ENCODE data around the gene SLFNL1. TPM values are rescaled to one million over a fixed set of nuclear protein-coding genes. Genes with fewer than 3 reads are reported as not detected.

The SLFNL1 gene
- total and polyA plus RNA-seq, 4 experiments from 2014 or later: 0.77 to 1.6 (median 1.2) TPM; not detected in 1

GRCh38 chr1:41013796-41014195, 7.7 kb downstream of the SLFNL1 start:
- Histone ChIP-seq H3K27ac (ENCODE audit: low read depth, low read length) (no peak overlapping the region), H3K27me3 (ENCODE audit: insufficient read depth, low read length) (no peaks in the 10 kb centered on the region), H3K4me3 (ENCODE audit: low read length in 2 of 2) (no peak overlapping the region), H3K9me3 (ENCODE audit: control insufficient read depth in 1 of 2, low read length in 2 of 2) (no peaks in the 10 kb centered on the region), H3K36me3 (ENCODE audit: insufficient read depth, low read length) (peaks cover 38% of the 10 kb centered on the region), H3K4me1 (ENCODE audit: insufficient read depth, low read length) (no peaks in the 10 kb centered on the region)
- no peak overlapping the region for H3K4me3 Mint-ChIP-seq
- H3K27ac Mint-ChIP-seq: peak overlapping the region in 4 of 7 donors; percentile 4 to 50 (median 34)
- peaks cover 0 to 10% (median 5%) of the 10 kb centered on the region in 4 donors for H3K4me1 Mint-ChIP-seq
- ChIA-PET CTCF (ENCODE audit: partially characterized antibody) (interaction anchor here (1.4 kb wide), 1 partner anchor 10 kb away, joined by 4 read pairs; no protein-coding TSS in a partner anchor), POLR2A (ENCODE audit: partially characterized antibody) (no interaction called here)
- intact Hi-C loops (cut with micrococcal nuclease): no loop called here
- no peaks in the 10 kb centered on the region for H3K27me3 Mint-ChIP-seq
- DNase-seq: no peak
- peaks cover 0 to 1% (median 0%) of the 10 kb centered on the region in 8 donors for H3K9me3 Mint-ChIP-seq
- peaks cover 42 to 54% of the 10 kb centered on the region in 2 donors for H3K36me3 Mint-ChIP-seq

DNA sequence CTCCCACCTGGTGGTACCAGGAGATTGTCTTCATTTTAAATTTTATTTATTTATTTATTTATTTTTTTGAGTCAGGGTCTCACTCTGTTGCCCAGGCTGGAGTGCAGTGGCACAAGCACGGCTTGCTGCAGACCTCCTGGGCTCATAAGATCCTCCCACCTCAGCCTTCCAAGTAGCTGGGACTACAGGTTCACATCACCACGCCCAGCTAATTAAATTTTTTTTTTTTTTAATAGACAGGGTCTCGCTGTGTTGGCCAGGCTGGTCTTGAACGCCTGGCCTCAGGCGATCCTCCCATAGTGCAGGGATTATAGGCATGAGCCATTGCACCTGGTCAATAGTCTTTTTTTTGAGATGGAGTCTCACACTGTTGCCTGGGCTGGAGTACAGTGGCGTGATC, 8.5 kb downstream of the SLFNL1 start:
- no peak overlapping the region for H3K27ac ChIP-seq (ENCODE audit: low read depth, low read length)
- intact Hi-C loops (cut with micrococcal nuclease): no loop called here
- no peaks in the 10 kb centered on the region for H3K4me1 ChIP-seq (ENCODE audit: insufficient read depth, low read length)
- H3K9me3 Mint-ChIP-seq: peaks cover 0 to 1% (median 0%) of the 10 kb centered on the region in 8 donors
- H3K27ac Mint-ChIP-seq: no peak overlapping the region
- ChIA-PET CTCF (ENCODE audit: partially characterized antibody) (interaction anchor here (1.4 kb wide), 1 partner anchor 9 kb away, joined by 4 read pairs; no protein-coding TSS in a partner anchor), POLR2A (ENCODE audit: partially characterized antibody) (no interaction called here)
- no peaks in the 10 kb centered on the region for H3K9me3 ChIP-seq (ENCODE audit: control insufficient read depth in 1 of 2, low read length in 2 of 2)
- peaks cover 0 to 10% (median 5%) of the 10 kb centered on the region in 4 donors for H3K4me1 Mint-ChIP-seq
- DNase-seq: no peak
- peaks cover 46% of the 10 kb centered on the region for H3K36me3 ChIP-seq (ENCODE audit: insufficient read depth, low read length)
- no peak overlapping the region for H3K4me3 Mint-ChIP-seq
- no peak overlapping the region for H3K4me3 ChIP-seq (ENCODE audit: low read length in 2 of 2)
- H3K36me3 Mint-ChIP-seq: peaks cover 48 to 62% of the 10 kb centered on the region in 2 donors
- H3K27me3 Mint-ChIP-seq: no peaks in the 10 kb centered on the region
- H3K27me3 ChIP-seq (ENCODE audit: insufficient read depth, low read length): no peaks in the 10 kb centered on the region

DNA sequence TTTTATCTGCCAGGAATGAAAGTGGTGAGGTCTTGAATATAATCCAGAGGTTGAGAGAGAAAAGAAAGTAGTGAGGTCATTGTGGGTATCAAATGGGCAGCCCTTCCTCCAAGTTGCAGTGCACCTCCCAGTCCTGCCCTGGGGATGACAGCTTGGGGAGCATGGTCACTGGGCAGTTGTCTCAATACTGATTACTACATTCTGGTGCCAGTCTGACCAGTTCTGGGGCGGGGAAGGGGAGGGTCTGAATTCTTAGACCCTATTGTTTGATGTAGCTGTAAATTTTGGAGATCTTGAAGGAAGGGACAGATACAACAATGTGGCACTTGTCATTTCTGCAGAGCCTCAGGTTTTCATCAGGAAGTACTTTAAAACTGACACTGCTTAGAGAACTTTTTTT, 11.2 kb downstream of the SLFNL1 start:
- Histone ChIP-seq H3K27me3 (ENCODE audit: insufficient read depth, low read length) (no peaks in the 10 kb centered on the region), H3K4me3 (ENCODE audit: low read length in 2 of 2) (no peak overlapping the region), H3K9me3 (ENCODE audit: control insufficient read depth in 1 of 2, low read length in 2 of 2) (no peaks in the 10 kb centered on the region), H3K27ac (ENCODE audit: low read depth, low read length) (no peak overlapping the region), H3K4me1 (ENCODE audit: insufficient read depth, low read length) (no peaks in the 10 kb centered on the region), H3K36me3 (ENCODE audit: insufficient read depth, low read length) (peaks cover 63% of the 10 kb centered on the region)
- ChIA-PET POLR2A (ENCODE audit: partially characterized antibody) (no interaction called here), CTCF (ENCODE audit: partially characterized antibody) (no interaction called here)
- peaks cover 63 to 80% of the 10 kb centered on the region in 2 donors for H3K36me3 Mint-ChIP-seq
- no peak overlapping the region for H3K4me3 Mint-ChIP-seq
- H3K4me1 Mint-ChIP-seq: peaks cover 0 to 10% (median 5%) of the 10 kb centered on the region in 4 donors
- peak overlapping the region in 3 of 7 donors; percentile 30 to 57 (median 32) for H3K27ac Mint-ChIP-seq
- H3K9me3 Mint-ChIP-seq: peaks cover 0 to 1% (median 0%) of the 10 kb centered on the region in 8 donors
- DNase-seq: no peak
- intact Hi-C loops (cut with micrococcal nuclease): no loop called here
- no peaks in the 10 kb centered on the region for H3K27me3 Mint-ChIP-seq

DNA sequence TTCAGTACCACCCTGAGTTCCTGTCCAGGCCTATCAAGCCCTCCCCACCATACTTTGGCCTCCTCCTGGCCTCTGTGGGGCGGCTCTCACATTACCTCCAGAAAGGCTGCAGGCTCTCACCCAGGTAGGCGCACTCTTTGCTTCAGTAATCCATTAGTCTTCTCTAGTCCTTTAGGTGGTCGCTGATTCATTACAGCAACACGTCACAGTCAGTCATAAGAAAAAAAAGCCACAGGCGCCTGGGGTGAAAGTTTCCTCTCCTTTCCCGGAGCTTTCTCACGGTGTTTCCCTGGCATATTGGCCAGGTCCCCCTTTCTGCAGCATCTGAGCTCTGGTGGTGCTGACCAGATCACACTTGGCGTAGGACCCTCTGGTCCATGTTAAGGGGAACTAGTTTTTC, 12.1 kb downstream of the SLFNL1 start:
- ChIA-PET POLR2A (ENCODE audit: partially characterized antibody) (no interaction called here), CTCF (ENCODE audit: partially characterized antibody) (no interaction called here)

GRCh38 chr1:41006942-41007865, 14.3 kb downstream of the SLFNL1 start:
- H3K9me3 Mint-ChIP-seq: no peaks in the 10 kb centered on the region
- DNase-seq: no peak
- no peaks in the 10 kb centered on the region for H3K27me3 Mint-ChIP-seq
- Histone ChIP-seq H3K27me3 (ENCODE audit: insufficient read depth, low read length) (no peaks in the 10 kb centered on the region), H3K9me3 (ENCODE audit: control insufficient read depth in 1 of 2, low read length in 2 of 2) (no peaks in the 10 kb centered on the region), H3K36me3 (ENCODE audit: insufficient read depth, low read length) (peaks cover 57% of the 10 kb centered on the region), H3K27ac (ENCODE audit: low read depth, low read length) (no peak overlapping the region), H3K4me3 (ENCODE audit: low read length in 2 of 2) (no peak overlapping the region), H3K4me1 (ENCODE audit: insufficient read depth, low read length) (peaks cover 17% of the 10 kb centered on the region)
- POLR2A ChIA-PET (ENCODE audit: partially characterized antibody): interaction anchor here (0.5 to 1.4 kb wide), 2 partner anchors 28 to 1093 kb away, joined by 3 to 4 read pairs; partner anchors contain the start of gene CTPS1
- H3K27ac Mint-ChIP-seq: peak overlapping the region in 3 of 7 donors; percentile 1 to 69 (median 29)
- CTCF ChIA-PET (ENCODE audit: partially characterized antibody): no interaction called here
- intact Hi-C loops (cut with micrococcal nuclease): no loop called here
- peaks cover 58 to 81% of the 10 kb centered on the region in 2 donors for H3K36me3 Mint-ChIP-seq
- peaks cover 11 to 24% (median 17%) of the 10 kb centered on the region in 4 donors for H3K4me1 Mint-ChIP-seq
- no peak overlapping the region for H3K4me3 Mint-ChIP-seq

More for the DNA sequence above, 12.1 kb downstream of the SLFNL1 start:
- no peak overlapping the region for H3K27ac ChIP-seq (ENCODE audit: low read depth, low read length)
- H3K9me3 ChIP-seq (ENCODE audit: control insufficient read depth in 1 of 2, low read length in 2 of 2): no peaks in the 10 kb centered on the region
- H3K27me3 ChIP-seq (ENCODE audit: insufficient read depth, low read length): no peaks in the 10 kb centered on the region
- H3K36me3 ChIP-seq (ENCODE audit: insufficient read depth, low read length): peaks cover 57% of the 10 kb centered on the region
- H3K4me3 Mint-ChIP-seq: no peak overlapping the region
- no peaks in the 10 kb centered on the region for H3K27me3 Mint-ChIP-seq
- peaks cover 59 to 81% of the 10 kb centered on the region in 2 donors for H3K36me3 Mint-ChIP-seq
- no peak for DNase-seq
- intact Hi-C loops (cut with micrococcal nuclease): no loop called here
- peaks cover 0 to 1% (median 0%) of the 10 kb centered on the region in 8 donors for H3K9me3 Mint-ChIP-seq
- peaks cover 0 to 4% (median 1%) of the 10 kb centered on the region in 4 donors for H3K4me1 Mint-ChIP-seq
- H3K27ac Mint-ChIP-seq: no peak overlapping the region
- H3K4me1 ChIP-seq (ENCODE audit: insufficient read depth, low read length): no peaks in the 10 kb centered on the region
- no peak overlapping the region for H3K4me3 ChIP-seq (ENCODE audit: low read length in 2 of 2)

GRCh38 chr1:41005876-41006275, 15.6 kb downstream of the SLFNL1 start:
- POLR2A ChIA-PET (ENCODE audit: partially characterized antibody): no interaction called here
- no peaks in the 10 kb centered on the region for H3K27me3 Mint-ChIP-seq
- no peak for DNase-seq
- no peaks in the 10 kb centered on the region for H3K27me3 ChIP-seq (ENCODE audit: insufficient read depth, low read length)
- H3K9me3 Mint-ChIP-seq: no peaks in the 10 kb centered on the region
- H3K4me1 ChIP-seq (ENCODE audit: insufficient read depth, low read length): peaks cover 17% of the 10 kb centered on the region
- intact Hi-C loops (cut with micrococcal nuclease): no loop called here
- H3K9me3 ChIP-seq (ENCODE audit: control insufficient read depth in 1 of 2, low read length in 2 of 2): no peaks in the 10 kb centered on the region
- peak overlapping the region in 3 of 7 donors; percentile 12 to 89 (median 23) for H3K27ac Mint-ChIP-seq
- peaks cover 11 to 28% (median 20%) of the 10 kb centered on the region in 4 donors for H3K4me1 Mint-ChIP-seq
- no peak overlapping the region for H3K27ac ChIP-seq (ENCODE audit: low read depth, low read length)
- H3K4me3 ChIP-seq (ENCODE audit: low read length in 2 of 2): no peak overlapping the region
- CTCF ChIA-PET (ENCODE audit: partially characterized antibody): interaction anchor here (0.8 to 2.8 kb wide), 2 partner anchors 20 to 53 kb away, joined by 4 to 9 read pairs; no protein-coding TSS in a partner anchor
- no peak overlapping the region for H3K4me3 Mint-ChIP-seq
- H3K36me3 ChIP-seq (ENCODE audit: insufficient read depth, low read length): peaks cover 51% of the 10 kb centered on the region
- peaks cover 51 to 78% of the 10 kb centered on the region in 2 donors for H3K36me3 Mint-ChIP-seq

All from CD4-positive, alpha-beta memory T cell (primary cell).